GM12864 (cell line): Measurements from ENCODE around the gene PRCD.
"Not testable (repeated sequence)": the region's sequence is repeated elsewhere in the genome, so short reads cannot be mapped to it uniquely, and the experiment has no call there.

Experiments used
- DNase-seq: peaks from one replicate; pipeline ENCODE4 v3.0.0-alpha.2; 2011; ENCODE audit warnings: low read depth
- H3K4me3 ChIP-seq: 2 replicates; pipeline ENCODE4 v1.5.1; 2011; ENCODE audit warnings: mild to moderate bottlenecking, low read depth, low read length, control low read depth
- TF ChIP-seq, protein P1 (sequence below): IDR thresholded peaks from 2 replicates; pipeline ENCODE4 v1.5.1; 2011; ENCODE audit warnings: low read depth, mild to moderate bottlenecking, moderate library complexity, low read length, control low read depth, inconsistent platforms; ENCODE audit errors: missing control alignments

Gene PRCD

DNA sequence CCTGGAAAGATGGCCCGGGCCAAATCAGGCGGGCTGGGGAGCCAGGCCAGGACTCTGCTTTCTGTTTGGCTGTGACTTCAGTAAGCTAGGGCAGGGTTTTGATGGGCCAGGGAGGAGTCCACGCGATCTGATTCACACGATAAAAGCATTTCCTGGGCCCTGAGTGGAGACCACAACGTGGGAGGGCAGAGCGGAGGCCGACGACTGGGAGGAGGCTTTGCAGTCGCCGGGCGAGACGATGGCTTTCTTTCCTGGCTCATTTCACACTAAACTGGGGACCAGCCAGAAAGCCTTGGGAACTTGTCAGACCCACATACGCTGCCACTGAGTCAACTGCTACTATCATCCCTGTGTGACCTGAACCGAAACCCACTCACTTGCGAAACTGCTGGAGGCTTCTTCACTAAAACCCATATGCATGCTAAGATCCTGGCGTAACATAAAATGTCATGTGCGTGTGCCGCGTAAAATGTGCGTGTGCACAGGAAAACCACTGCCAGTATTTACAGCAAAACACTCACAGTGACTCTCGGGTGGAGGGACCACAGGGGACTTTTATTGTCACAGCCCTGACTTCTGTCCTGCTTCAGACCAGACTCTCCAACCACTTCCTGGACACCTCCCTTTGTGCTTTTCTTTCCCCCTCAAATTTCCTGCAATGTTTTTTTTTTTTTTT is 24.4 kb upstream of the PRCD start:
- no peak overlapping the region for H3K4me3 ChIP-seq
- DNase-seq, result peak; percentile 68
- TF ChIP-seq, protein P1, sequence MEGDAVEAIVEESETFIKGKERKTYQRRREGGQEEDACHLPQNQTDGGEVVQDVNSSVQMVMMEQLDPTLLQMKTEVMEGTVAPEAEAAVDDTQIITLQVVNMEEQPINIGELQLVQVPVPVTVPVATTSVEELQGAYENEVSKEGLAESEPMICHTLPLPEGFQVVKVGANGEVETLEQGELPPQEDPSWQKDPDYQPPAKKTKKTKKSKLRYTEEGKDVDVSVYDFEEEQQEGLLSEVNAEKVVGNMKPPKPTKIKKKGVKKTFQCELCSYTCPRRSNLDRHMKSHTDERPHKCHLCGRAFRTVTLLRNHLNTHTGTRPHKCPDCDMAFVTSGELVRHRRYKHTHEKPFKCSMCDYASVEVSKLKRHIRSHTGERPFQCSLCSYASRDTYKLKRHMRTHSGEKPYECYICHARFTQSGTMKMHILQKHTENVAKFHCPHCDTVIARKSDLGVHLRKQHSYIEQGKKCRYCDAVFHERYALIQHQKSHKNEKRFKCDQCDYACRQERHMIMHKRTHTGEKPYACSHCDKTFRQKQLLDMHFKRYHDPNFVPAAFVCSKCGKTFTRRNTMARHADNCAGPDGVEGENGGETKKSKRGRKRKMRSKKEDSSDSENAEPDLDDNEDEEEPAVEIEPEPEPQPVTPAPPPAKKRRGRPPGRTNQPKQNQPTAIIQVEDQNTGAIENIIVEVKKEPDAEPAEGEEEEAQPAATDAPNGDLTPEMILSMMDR, result no peak

DNA sequence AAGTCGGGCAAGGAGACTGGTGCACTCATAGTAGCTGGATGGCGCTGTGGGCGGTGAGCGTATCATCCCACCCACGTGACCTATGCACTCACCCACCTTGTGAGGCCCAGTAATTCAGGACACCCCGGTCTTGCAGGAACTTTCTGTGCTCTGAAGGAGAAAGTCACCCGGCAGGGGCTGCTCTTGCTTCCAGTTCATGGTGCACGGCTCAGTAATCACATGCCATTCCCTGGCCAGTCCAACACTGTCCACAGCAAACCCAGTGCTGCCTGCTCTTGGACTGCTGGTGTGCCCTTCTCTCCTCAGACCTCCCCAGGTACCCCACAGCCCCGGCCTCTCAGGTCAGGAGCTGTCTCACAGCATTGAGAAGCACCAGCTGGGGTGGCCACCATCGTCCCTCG is 22.2 kb upstream of the PRCD start:
- DNase-seq, result no peak
- H3K4me3 ChIP-seq, result no peak overlapping the region
- TF ChIP-seq, protein P1, result no peak

DNA sequence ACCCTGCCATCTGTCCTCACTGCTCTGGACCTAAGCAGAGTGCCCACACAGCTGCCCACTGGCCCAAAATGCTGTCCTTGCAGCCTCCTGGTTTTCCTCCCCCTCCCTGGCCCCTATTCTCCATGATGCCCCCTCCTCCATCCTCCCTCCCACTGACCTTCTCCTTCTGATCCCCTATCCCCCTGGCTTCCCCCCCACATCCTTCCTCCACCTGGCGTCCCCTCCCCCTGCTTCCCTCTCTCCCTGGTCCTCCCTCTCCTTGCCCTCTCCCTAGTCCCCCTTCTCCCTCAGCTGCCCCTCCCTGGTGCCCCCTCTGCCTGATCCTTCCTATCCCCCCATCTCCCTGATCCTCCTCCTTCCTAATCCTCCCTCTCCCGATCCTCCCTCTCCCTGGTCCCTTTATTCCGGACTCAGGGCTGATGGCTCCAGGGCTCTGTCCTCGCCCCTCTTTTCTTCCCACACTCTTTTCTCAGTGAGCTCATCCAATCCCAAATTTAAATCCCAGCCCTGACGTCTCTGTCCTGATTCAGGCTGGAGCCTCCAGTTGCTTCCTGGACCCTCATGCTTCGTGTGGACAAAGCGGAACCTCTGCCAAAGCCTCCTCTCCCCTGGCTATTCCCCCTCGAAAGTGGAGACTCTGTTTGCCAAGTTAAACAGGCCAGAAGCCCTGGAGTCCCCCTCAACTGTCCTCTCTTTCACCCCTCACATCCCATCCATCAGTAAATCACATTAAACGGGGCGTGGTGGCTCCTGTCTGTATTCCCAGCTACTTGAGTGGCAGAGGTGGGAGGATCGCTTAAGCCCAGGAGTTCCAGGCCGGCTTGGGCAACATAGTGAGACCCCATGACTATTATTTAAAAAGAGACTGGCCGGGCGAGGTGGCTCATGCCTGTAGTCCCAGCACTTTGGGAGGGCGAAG is 20.5 kb upstream of the PRCD start:
- no peak for DNase-seq
- H3K4me3 ChIP-seq, result no peak overlapping the region
- TF ChIP-seq, protein P1, result no peak

DNA sequence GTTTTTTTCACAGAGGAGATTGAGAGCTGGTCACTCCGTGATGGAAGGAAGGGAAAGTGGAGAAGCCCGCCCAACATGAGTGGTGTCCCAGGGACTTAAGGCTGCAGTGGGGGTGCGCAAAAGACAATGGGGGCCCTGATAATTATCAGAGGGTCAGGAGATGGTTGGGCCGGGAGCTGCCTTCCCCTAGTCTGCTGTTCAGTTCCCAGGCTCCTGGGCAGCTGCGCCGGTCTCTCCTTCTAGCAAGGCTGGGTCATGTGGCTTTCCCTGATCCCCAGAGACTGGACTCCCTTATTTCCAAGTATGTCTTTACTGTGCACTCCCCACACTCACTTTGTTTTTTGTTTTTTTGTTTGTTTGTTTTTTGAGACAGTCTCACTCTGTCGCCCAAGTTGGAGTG is 18.6 kb upstream of the PRCD start:
- DNase-seq, result no peak
- TF ChIP-seq, protein P1, result no peak
- no peak overlapping the region for H3K4me3 ChIP-seq

DNA sequence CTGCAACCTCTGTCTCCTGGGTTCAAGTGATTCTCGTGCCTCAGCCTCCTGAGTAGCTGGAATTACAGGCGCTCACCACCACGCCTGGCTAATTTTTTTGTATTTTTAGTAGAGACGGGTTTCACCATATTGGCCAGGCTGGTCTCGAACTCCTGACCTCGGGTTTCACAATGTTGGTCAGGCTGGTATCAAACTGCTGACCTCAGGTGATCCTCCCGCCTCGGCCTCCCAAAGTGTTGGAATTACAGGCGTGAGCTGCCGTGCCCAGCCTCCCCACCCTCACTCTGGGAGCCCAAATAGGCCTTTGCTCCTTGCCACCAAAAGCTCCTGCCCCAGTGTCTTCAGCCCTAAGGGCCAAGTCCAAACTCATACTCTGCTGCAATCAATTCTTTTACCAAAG is 18.2 kb upstream of the PRCD start:
- H3K4me3 ChIP-seq, DNase-seq: not testable (repeated sequence)

DNA sequence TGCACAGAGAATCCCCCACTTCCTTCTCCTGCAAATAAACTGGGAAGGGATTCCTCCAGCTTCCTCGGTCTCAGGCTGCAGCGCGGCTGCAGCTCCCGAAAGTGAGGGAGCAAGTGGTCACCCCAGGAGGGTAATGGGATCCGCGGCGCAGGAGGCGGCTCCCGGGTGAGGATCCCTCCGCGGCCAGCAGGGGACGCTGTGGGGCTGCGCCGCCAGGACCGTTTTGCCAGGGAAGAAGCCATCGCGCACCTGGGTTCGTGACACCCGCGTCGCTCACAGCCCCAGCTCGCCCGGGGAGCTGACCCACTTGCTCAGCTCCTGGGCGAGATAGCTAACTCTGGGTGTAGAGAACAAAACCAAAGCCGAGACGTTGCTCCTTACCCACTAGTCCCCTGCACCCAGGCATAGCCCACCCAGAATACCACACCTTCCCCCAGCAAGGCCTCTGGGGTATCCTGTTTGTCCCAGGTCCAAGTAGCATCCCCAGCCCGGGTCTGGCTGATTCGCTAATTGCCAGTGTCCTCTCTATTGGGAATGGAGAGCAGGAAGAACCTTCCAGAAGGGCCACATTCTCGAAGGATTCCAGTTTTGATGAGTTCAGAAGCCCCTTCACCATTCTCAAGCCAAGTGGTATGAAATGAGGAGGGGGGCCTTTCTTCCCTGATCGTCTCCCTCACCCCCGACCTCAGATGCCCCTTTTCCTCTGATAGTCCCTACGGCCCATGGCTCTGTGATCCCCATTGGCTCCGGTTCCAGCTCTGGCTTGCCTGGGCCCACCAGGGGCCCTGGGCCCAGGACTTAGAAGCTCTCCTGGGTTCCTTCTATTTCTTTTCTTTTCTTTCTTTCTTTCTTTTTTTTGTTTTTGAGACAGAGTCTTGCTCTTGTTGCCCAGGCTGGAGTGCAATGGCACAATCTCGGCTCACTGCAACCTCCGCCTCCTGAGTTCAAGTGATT is 16.5 kb upstream of the PRCD start:
- no peak overlapping the region for H3K4me3 ChIP-seq
- TF ChIP-seq, protein P1, result peak; percentile 100
- no peak for DNase-seq
